CD4-positive, alpha-beta T cell treated with Interleukin-6 for 4 hours (primary cell): ENCODE data around the gene THAP8.

Experiments
- DNase-seq: peaks from one replicate; pipeline ENCODE4 v3.0.0-alpha.2; 2020; ENCODE audit warnings: mixed read lengths

THAP8 gene

DNA sequence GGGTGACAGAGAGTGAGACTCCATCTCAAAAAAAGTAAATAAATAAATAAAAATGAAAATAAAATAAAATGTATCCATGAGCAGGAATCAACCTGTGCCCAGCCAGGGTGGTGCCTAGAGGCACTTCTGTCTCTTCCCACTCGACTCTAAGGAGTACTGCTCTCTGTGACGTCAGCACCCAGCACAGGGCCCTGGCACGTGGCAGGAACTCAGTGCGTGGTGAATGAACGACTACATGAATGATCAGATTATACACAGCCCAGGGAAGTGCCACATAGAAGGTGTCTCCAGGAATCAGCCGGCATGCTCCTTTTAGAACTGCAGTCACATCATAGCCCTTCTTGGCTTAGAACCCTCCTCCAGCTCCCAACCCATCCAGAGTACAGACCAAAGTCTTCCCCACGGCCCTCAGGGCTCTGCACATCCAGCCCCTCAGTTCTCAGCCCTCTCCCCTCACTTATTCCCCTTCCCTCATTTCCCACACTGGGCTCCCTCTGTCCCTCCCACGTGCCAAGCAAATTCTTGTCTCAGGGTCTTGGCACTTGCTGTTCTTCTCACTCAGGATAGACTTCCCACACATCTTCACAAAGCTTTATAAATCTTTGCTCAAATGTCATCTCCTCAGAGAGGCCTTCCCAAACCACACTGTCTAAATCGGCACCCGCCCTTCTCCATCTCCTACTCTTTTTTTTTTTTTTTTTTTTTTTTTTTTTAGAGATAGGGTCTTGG lies 25.6 kb downstream of the THAP8 start:
- DNase-seq = no peak

DNA sequence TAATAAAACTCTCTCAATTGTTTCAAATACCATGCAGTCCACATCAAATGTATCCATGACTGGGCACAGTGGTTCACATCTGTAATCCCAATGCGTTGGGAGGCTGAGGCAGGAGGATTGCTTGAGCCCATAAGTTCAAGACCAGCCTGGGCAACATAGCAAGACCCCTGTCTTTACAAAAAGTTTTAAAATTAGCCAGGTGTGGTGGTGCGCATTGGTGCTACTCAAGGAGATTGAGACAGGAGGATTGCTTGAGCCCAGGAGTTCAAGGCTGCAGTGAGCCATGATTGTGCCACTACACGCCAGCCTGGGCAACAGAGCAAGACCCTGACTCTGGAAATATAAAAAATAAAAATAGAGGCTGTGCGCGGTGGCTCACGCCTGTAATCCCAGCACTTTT lies 26.4 kb downstream of the THAP8 start:
- DNase-seq = no peak

DNA sequence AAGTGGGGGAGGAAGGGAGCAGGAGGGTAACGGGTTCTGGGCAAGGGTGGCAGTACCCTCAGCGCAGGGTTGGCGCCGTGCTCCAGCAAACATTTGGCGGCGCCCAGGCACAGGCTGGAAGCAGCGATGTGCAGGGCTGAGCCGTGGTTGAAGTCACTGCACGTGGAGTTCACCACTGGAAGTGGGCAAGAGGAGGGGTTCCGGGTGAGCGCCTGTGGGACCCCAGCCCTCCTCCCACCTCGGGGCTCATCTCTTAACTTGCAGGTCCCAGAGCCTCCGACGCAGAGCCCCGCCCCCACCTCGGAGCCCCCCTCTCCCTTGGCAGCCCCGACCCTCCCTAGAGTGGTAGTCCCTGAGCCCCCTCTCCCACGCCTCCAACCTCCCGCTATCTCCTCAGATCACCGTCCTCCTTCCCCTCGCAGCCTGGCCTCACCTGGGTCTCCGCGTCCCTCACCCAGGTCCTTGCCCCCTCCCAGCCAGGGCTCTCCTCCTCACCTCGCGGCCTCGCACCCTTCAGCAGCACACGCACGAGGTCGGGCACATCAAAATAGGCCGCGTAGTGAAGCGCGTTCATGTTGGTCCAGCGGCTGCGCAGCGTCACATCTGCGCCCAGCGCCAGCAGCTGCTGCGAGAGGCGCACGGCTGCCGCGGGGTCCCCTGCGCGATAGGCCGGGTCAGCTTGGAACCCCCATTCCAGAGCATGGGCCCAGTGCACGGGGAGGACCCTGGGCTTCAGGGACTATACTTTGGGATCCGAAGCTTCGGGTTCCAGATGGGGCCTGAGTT lies 27.8 kb downstream of the THAP8 start:
- DNase-seq = no peak

DNA sequence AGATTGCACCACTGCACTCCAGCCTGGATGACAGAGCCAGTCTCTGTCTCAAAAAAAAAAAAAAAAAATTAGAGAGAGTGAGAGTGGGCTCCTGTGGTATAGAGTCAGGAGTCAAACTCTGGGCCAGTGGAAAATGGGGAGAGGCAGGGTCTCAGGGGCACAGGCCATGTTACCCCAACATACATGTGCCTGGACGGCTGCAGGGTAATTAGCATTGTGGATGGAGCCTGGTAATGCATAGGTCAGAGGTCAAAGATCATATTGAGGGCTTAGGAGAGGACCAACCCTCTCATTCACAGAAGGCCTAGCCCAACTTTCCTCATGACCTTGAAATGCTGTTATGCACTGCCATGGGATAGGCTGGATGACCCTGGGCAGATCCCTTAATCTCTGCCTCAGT lies 28.5 kb downstream of the THAP8 start:
- no peak for DNase-seq

DNA sequence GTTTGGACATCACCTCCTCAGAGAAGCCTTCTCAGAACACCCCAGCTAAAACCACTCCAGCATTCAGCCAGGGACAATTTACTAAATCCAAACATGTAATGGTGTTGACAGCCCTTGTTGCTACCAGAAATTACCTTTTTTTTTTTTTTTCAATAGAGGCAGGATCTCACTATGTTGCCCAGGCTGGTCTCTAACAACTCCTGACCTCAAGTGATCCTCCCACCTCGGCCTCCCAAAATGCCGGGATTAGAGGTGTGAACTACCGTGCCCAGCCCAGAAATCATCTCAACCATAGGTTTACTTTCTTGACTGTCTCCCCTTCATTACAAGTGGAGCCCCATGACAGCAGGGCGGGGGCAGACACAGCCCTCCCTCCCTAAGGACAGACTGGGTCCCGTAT lies 30.7 kb downstream of the THAP8 start:
- no peak for DNase-seq

DNA sequence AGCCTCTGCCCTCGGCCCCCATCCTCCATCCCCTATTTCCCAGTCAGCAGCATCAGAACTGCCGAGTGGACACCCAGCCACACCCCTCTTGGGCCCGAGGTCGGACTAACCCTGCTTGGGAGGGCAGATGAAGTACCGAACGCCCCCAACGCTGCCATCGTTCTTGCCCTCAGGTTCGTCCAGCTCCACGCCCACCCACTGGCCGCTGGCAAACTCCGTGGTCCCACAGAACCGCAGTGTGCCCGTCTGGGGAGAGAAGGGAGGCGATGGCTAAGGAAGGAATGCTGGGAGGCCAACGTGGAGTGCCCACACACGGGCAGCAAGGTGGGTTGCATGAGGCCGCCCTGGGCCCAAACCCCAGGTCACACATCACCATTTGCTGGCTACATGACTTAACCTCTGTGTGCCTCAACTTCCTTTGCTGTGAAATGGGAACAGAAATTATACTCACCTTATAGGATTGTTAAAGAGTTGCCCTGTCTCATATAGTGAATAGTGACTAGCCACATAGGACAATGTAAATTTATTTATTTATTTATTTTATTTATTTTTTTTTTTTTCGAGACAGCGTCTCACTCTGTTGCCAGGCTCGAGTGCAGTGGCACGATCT lies 34.9 kb downstream of the THAP8 start:
- no peak for DNase-seq

DNA sequence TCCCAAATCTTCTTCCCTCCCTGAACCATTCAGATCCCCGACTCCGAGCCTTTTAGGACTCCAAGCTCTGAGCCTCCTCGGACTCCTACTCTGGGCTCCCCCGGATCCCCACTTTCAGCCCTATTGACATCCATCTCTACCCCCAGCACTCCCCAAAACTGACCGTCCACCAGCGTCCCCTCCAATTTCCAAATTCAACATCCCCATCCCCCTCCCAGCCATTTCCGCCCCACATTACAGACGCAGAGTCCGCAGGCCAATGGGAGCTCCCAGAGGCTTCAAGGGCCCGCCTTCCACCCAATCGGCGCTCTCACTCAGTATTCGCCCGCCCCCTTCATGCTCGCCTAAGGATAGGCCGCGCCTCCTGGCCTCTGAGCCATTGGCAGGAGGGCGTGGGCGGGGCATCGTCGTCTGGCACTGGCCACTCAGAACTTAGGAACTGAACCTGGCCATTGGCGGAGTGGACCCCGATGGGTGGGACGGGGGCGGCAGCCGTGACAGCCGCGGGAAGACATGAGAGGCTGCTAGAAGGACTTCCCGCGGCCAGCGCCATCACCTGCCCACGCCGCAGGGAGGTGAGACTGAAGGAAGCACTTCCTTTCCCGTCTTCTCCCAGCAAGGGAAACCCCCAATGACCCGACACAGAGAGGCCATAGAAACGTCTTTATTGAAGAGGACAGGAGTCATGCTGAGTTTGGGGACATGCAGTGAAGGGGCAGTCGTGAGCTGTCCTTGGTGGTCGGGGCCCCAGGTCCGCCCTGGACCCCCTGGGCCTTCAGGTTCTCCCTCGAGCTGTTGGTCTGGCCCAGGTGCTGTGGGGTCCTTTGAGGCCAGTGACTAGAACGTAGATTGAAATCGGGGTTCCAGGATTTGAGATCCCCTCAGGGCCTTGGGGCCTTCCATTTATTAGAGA lies 39.8 kb downstream of the THAP8 start, which contains the start of gene ALKBH6:
TSS of gene ALKBH6 (minus strand) at position 202 of the 913 bp plus-strand sequence. CDS start 816 bp downstream, outside the sequence.
- DNase-seq = peak; percentile 100

DNA sequence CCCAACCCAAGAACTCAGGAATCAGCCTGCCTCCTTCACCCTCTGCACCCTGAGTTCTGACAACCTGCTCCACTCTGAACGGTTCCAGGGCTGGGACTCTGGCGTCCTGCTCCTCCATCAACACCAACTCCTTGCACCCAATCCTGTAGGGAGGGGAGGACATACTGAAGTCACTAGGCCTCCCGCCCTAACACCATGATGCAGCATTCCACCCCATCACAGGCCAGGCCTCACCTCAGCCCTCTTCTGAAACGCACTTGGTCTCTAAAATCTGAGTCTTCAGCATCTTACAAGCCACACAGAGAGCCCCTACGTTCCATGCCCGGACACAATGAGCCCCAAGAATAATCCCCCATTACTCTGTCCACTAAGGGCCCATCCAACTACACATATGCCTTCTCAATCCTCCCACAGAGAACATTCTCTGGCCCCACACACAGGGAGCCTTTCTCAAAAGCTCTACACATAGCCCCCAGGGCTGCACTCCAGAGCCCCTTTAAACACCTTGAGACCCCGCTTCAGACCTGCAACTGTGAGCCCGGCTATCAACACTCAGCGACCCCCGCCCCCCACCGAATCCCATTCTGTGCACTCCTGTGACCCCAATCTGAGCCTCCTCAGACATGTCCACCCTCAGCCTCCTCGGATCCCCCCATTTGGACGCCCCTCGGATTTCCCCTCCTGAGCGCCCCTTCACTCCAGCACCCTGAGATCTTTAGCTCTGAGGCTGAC lies 40.6 kb downstream of the THAP8 start:
- DNase-seq = no peak

DNA sequence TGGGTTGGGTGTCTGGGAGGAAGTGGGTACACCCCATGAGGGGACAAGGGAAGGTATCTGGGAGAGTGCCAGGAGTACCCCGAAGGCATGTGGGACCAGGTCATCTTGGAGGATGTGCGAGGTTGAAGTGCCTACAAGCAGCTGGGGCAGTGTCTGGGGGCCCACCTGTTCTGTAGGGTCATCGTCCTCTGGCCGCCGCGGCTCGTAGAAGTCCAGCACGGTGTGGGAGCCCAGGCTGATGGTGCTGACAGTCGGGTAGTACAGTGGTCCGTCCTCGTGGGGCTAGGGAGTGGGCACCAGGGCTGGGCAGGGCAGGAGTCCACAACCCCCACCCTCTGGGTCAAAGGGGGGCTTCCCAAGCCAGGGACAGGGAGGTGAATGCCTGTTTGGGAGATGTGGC lies 43.7 kb downstream of the THAP8 start:
- no peak for DNase-seq

DNA sequence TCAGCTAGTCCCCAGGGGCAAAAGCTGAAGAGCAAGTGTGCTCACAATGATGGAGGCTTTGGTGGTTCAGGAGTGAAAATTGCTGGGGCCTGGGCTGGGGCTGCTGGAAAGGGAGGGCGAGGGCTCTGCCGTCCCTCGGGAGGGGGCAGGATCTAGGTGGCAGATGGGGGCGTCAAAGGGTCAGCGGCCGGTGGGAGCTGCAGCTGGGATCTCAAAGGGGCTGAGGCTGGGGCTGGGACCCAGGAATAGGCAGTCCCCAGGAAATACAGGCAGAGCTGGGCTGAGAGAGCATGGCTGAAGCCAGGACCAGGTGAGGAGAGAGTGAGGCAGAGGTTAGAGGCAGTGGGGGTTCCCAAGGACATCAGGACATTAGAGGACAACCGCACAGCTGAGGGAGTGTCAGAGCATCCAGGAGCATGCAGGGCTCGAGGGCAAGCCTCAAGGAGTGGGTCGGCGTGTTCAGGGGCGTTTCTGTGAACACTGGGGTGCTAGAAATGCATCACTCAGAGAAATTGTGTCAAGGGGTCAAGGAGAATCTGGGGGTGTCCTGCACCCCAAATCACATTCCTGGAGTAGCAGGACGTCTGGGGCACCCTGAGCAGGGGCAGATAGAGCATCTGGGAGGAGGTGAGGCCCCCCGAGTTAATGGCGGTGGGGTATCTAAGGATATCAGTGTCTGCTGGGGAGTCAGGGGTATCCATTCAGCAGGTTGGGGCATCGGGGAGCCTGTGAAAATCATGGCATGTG lies 44.3 kb downstream of the THAP8 start:
- no peak for DNase-seq

DNA sequence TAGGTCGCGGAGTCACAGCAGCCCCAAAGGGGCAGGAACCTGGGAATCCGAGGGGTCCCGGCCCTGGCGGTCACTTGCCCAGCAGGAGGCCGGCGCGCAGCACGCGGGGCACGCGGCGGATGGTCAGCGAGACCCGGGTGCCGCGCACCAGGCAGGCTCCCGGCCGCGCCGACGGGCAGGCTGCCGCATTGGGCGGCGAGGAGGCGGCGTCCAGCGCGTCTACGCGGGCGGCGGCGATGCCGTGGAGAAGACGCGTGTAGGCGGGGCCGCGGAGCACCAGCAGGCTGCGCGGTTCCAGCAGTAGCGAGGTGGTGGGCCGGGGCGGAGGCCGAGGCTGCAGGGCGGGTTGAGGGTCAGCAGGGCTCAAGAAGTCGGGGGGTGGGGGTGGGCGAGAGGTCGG lies 44.9 kb downstream of the THAP8 start:
- DNase-seq = peak; percentile 64

DNA sequence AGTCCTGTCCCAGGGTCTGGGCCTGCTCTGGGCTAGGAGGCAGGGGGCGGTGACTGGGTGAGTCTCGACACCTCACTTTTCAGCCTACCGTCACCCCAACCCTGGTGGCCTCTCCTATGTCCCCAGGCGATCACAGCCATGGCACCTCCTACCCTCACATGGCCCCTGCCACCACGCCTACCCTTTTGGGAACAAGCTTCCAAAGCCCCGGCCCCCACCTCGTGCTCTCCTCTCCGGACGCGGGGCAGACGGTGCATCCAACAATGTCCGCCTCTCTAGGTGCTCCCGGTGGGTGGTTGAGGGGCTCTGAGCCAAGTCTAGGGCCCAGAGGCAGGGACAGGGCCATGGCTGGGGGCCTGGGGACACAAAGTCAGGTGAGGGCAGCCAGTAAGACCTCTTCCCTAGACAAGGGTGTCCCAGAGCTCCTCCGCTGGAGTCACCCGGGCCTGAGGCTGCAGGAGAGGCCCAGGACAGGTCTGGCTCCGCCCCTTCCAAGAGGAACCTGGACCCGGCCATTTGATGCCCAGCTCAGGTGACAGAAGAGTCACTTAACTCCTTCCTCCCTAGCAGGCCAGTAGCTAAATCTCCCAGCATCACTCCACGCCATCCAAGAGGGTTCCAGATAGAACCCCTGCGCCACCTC lies 45.6 kb downstream of the THAP8 start, which contains the start of gene SYNE4:
TSS of gene SYNE4 (minus strand) at position 478 of the 643 bp plus-strand sequence. CDS start at position 346, 132 bp downstream.
- DNase-seq = no peak

DNA sequence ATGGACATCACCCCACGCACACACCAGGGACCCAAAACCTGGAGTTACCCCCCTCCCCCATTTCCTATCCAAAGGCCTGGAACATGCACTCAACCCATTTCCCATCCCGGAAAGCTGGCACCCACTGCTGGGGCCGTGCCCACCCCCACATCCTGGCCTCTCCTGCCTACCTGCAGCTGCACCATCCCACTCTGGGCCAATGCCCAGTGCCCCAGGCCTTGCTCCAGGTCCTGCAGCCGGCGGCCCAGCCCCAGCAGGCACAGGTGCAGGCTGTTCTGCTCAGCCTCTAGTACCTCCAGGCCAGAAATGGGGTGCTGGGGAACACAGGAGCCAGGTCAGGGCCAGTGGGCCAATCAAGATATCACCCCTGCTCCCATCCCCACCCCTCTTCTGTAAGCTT lies 47.1 kb downstream of the THAP8 start:
- DNase-seq = no peak

DNA sequence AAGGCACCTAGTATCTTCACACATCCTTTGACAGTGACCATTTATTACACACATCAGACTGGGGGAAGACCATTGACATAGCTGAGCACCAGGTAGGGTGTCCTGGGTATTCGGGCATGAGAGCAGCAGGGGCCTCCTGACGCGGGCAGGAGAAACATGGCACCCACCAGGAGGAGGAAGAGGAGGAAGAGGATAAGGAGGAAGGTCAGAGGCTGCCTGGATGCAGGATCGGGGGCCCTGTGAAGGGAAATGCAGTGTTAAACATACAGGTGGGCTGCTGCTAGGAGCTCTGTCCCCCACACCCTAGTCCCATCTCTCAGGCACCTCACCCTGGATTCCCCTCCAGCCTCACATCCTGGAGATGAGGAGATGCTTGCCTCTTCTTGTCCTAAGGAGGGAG lies 50.8 kb downstream of the THAP8 start:
- no peak for DNase-seq

DNA sequence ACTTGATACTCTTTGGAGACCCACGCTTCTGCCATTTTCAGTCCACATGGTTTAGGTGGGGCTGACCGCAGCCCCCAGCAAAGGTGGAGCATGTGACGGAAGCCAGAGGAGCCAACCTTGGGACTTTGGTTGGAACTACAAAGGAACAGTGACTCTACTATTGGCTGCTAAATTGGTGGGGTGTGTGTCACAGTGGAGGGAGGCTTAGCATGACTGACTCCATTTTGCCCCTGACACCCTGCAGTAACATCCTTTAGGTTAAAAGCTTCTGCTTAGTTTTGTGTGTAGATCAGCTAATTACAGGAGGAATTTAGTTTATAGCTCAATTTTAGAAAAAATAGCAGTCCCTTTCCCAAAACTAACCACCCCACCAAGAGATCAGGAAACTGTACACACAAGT lies 52.5 kb downstream of the THAP8 start:
- DNase-seq = no peak

DNA sequence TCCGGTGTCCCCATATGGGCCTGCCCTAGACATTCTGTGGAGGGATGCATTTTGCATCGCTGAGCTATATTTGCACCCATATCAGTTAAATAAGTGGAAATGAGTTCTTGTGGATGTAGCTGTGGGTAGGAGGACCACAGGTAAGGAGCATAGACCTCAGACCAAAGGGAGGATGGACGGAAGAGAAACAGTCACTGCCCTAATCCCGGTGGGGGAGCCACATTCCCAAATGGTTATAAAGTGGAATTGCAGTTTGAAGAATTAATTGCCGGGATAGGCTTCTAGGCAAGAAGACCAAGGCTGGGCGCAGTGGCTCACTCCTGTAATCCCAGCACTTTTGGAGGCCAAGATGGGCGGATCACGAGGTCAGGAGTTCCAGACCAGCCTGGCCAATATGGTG lies 57.3 kb downstream of the THAP8 start:
- DNase-seq = no peak

DNA sequence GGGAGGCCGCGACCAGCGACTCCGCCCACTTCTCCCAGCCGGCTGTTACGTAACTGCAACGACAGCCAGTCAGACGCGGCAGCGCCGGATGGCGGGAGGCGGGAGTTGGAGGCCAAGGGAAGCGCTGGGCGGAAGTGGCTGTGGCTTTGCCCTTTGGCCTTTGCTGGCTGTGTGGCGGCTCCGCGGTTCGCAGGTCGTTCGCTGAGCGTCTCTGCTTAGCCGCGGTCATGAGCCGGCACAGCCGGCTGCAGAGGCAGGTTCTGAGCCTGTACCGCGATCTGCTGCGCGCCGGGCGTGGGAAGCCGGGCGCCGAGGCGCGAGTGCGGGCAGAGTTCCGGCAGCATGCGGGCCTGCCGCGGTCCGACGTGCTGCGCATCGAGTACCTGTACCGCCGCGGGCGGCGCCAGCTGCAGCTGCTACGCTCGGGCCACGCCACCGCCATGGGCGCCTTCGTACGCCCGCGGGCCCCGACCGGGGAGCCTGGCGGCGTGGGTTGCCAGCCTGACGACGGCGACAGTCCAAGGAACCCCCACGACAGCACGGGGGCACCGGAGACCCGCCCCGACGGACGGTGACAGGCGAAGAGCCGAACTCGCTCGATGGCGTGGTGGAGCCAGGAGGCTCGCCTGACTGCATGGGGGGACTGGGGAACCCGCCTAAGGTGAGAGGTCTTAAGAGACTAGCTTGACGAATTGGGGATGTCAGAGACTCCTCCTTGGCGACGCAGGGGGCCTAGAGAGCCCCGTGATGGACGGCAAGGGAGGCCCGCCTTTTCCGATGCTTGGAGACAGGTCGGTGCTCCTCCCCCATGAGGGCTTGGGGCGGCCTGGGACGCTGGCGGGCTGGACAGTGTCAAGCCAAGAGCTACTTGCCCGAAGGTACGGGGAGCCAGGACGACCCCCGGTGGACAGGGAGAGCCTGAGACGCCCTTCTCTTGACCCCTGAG lies 58.8 kb downstream of the THAP8 start, which contains the start of gene SDHAF1:
TSS of gene SDHAF1 (plus strand) at position 141 of the 946 bp plus-strand sequence. CDS start at position 228, 87 bp downstream.
- DNase-seq = peak; percentile 96

DNA sequence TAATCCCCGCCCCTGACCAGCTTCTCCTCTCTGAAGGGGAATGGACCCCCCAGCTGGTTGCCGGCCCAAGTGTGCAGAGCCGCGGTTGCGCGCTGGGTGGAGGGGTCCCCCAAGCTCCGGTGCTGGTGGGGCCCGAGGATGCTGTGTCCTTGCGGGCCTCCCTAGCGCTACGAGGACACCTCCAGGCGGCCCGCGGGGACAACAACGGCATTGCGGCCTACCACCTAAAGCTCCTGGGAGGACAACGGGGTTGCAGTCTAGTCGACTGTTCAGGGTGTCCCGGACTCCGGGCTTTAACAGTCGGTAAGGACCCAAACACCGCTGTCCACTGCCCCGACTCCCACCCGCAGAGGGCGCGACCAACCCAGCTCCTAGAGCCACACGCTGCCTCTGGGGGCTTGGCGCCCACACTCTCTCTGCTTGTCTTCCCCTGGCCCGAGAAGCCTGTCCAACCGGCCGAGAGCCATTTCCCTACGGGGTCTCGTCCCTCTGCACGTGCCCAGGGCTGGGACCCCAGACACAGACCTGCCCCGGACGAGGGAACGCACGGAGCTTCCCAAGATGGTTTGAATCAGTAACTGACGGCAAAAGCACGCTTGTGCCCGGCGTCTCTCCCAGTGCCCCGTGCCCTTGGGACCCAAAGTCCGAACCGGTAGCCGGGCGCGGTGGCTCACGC lies 60.0 kb downstream of the THAP8 start:
- DNase-seq = no peak
